OCI-LY1 (cell line): ENCODE data around the gene MYOM1.

Experiments used
- H2AFZ ChIP-seq: fragments of 200-600 bp; sonication (generic), shearing (Covaris generic); 2 replicates; pipeline ENCODE4 v1.6.0; 2014; ENCODE audit warnings: antibody characterized with exemption, mild to moderate bottlenecking, low read length
- H3F3A ChIP-seq: fragments of 200-600 bp; sonication (generic), shearing (Covaris generic); 2 replicates; pipeline ENCODE4 v1.6.0; 2014; ENCODE audit warnings: mild to moderate bottlenecking, antibody characterized with exemption, low read length, moderate library complexity; ENCODE audit not compliant: insufficient read depth
- H3K27ac ChIP-seq: fragments of 200-600 bp; sonication (generic); 2 replicates; pipeline ENCODE4 v1.5.1; 2014; ENCODE audit warnings: low read length, mixed run types, mild to moderate bottlenecking, low read depth; ENCODE audit not compliant: poor library complexity, severe bottlenecking
- H3K27me3 ChIP-seq: fragments of 200-600 bp; sonication (generic); 2 replicates; pipeline ENCODE4 v1.6.0; 2014; ENCODE audit warnings: antibody characterized with exemption, mild to moderate bottlenecking, low read length, moderate library complexity; ENCODE audit not compliant: insufficient read depth
- H3K36me3 ChIP-seq: fragments of 200-600 bp; sonication (generic); 2 replicates; pipeline ENCODE4 v1.6.1; 2014; ENCODE audit warnings: mild to moderate bottlenecking, antibody characterized with exemption, low read length, moderate library complexity, mixed read lengths; ENCODE audit not compliant: insufficient read depth
- H3K4me1 ChIP-seq: fragments of 200-600 bp; sonication (generic); 2 replicates; pipeline ENCODE4 v1.5.1; 2014; ENCODE audit warnings: mild to moderate bottlenecking, low read length, moderate library complexity; ENCODE audit not compliant: insufficient read depth, severe bottlenecking
- H3K4me2 ChIP-seq: fragments of 200-600 bp; sonication (generic), shearing (Covaris generic); 2 replicates; pipeline ENCODE4 v1.6.1; 2014; ENCODE audit warnings: low read length
- H3K4me3 ChIP-seq: fragments of 200-600 bp; sonication (generic); 2 replicates; pipeline ENCODE4 v1.5.1; 2014; ENCODE audit warnings: low read length, low read depth, mild to moderate bottlenecking, mixed read lengths; ENCODE audit not compliant: poor library complexity, severe bottlenecking
- H3K79me2 ChIP-seq: fragments of 200-600 bp; shearing (Covaris generic); 2 replicates; pipeline ENCODE4 v1.6.1; 2016; ENCODE audit warnings: mixed run types, low read length, mixed read lengths; ENCODE audit not compliant: insufficient read depth
- H3K9ac ChIP-seq: fragments of 200-600 bp; sonication (generic), shearing (Covaris generic); 2 replicates; pipeline ENCODE4 v1.6.1; 2014; ENCODE audit warnings: mild to moderate bottlenecking, low read length, mixed read lengths
- H3K9me2 ChIP-seq: fragments of 200-600 bp; sonication (generic), shearing (Covaris generic); 2 replicates; pipeline ENCODE4 v1.6.1; 2014; ENCODE audit warnings: low read depth, mild to moderate bottlenecking, low read length, mixed read lengths
- H3K9me3 ChIP-seq: fragments of 200-600 bp; shearing (Covaris generic); 2 replicates; pipeline ENCODE4 v1.6.1; 2014; ENCODE audit warnings: low read length, mixed read lengths
- H4K20me1 ChIP-seq: fragments of 200-600 bp; sonication (generic), shearing (Covaris generic); 2 replicates; pipeline ENCODE4 v1.6.0; 2016; ENCODE audit warnings: mild to moderate bottlenecking, low read length; ENCODE audit not compliant: insufficient read depth
- CTCF ChIP-seq: fragments of 200-600 bp; sonication (generic), shearing (Covaris generic); IDR thresholded peaks from 2 replicates; pipeline ENCODE4 v1.5.1; 2017; ENCODE audit warnings: mild to moderate bottlenecking, antibody characterized with exemption, low read length, moderate library complexity, mixed read lengths
- EZH2 ChIP-seq: fragments of 200-600 bp; sonication (generic), shearing (Covaris generic); IDR thresholded peaks from 2 replicates; pipeline ENCODE4 v1.8.0; 2017; ENCODE audit warnings: borderline replicate concordance, mixed run types, mild to moderate bottlenecking, antibody characterized with exemption, low read length, moderate library complexity, mixed read lengths

The MYOM1 gene

DNA sequence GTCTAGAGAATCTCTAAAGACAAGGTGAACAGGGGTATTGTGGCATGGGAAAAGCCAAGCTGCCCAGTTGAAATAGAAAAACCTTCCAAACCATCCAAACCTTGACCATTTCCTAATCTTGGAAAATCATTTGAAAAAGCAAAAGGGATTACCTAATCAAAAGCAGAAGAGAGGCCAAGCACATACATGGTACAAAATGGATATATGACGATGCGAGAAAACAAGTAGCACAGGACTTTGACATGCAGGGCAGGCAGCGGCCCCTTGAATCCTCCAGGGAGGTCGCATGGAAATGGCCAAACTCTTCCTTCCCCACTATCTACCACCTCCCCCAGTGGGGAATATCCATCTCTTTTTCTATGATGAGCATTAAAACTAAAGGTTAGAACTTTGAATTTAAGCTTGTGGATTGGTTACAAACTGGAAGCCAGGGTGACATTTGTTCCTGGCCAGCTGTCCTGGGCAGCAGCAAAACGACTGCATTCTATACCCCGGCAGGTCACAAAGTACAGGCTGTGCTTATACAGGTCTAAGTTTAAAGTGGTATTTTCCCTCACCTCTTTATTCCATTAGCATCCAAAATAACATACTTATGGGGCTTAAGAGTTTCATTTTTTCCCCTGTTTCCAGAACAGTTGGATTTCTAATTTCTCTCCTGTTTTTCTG is 24.7 kb downstream of the MYOM1 start:
- no peak overlapping the region for H2AFZ ChIP-seq
- H3K27me3 ChIP-seq, result no peaks in the 10 kb centered on the region
- H3K4me2 ChIP-seq, result no peak overlapping the region
- no peak for TF ChIP-seq EZH2
- no peak for TF ChIP-seq CTCF
- H3K36me3 ChIP-seq, result no peaks in the 10 kb centered on the region
- H3K9me3 ChIP-seq, result no peaks in the 10 kb centered on the region
- H3K4me1 ChIP-seq, result peaks cover 10% of the 10 kb centered on the region
- H3K9me2 ChIP-seq, result no peaks in the 10 kb centered on the region
- H3K79me2 ChIP-seq, result no peaks in the 10 kb centered on the region
- H4K20me1 ChIP-seq, result no peaks in the 10 kb centered on the region
- no peaks in the 10 kb centered on the region for H3F3A ChIP-seq
- H3K27ac ChIP-seq, result no peak overlapping the region
- no peak overlapping the region for H3K4me3 ChIP-seq
- no peak overlapping the region for H3K9ac ChIP-seq

DNA sequence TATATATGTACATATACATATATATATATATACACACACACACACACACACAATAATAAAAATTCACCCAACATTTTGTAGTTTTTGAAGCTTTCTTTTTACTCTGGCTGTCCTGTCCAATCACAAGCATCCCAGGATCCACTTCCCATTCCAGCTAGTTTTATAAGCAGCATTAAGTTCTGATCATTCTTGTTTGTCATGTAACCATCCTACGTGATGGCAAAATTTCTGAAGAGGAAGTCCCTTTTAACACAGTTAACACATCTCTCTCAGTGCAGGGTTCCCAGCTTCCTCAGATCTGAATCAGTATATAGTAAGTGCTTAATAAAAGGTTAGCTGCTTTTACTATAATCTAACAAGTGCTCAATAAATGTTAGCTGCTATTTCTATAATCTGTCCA is 26.4 kb downstream of the MYOM1 start:
- no peaks in the 10 kb centered on the region for H3K9me2 ChIP-seq

DNA sequence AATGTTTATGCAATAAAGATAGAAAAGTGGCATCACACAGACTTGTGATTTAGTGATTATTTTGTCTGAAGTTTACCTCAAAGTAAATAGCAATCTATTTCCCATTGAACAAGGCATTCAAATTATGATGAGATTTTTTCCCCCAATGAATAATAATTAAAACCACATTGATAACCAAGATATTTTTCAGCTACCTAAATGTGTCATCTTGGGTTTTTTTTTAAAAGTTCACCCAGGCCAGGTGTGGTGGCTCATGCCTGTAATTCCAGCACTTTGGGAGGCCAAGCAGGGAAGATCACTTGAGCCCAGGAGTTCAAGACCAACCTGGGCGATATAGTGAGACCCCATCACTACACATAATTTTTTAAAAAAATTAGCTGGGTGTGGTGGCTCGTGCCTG is 27.0 kb downstream of the MYOM1 start:
- Histone ChIP-seq H2AFZ (no peak overlapping the region), H3K27me3 (no peaks in the 10 kb centered on the region), H4K20me1 (no peaks in the 10 kb centered on the region), H3K9me3 (no peaks in the 10 kb centered on the region), H3K9me2 (no peaks in the 10 kb centered on the region), H3K4me1 (peaks cover 10% of the 10 kb centered on the region), H3K79me2 (no peaks in the 10 kb centered on the region), H3F3A (no peaks in the 10 kb centered on the region), H3K27ac (no peak overlapping the region), H3K4me2 (no peak overlapping the region), H3K4me3 (no peak overlapping the region), H3K36me3 (no peaks in the 10 kb centered on the region), H3K9ac (no peak overlapping the region)
- no peak for TF ChIP-seq CTCF
- TF ChIP-seq EZH2, result no peak

More for the DNA sequence above, 26.4 kb downstream of the MYOM1 start:
- Histone ChIP-seq H2AFZ (no peak overlapping the region), H3K4me1 (peaks cover 10% of the 10 kb centered on the region), H3K79me2 (no peaks in the 10 kb centered on the region), H3F3A (no peaks in the 10 kb centered on the region), H4K20me1 (no peaks in the 10 kb centered on the region), H3K4me2 (no peak overlapping the region), H3K9me3 (no peaks in the 10 kb centered on the region), H3K27ac (no peak overlapping the region), H3K27me3 (no peaks in the 10 kb centered on the region), H3K9ac (no peak overlapping the region), H3K4me3 (no peak overlapping the region), H3K36me3 (no peaks in the 10 kb centered on the region)
- TF ChIP-seq EZH2, result no peak
- TF ChIP-seq CTCF, result no peak
